Right kidney (tissue), 1 donor: ENCODE results near the gene PDYN.
A peak's percentile ranks its signal among the peaks of the same experiment; 100 is the strongest.

Source experiments
- DNase-seq: peaks from one replicate; pipeline ENCODE4 v3.0.0-alpha.2; 2016

PDYN gene

DNA sequence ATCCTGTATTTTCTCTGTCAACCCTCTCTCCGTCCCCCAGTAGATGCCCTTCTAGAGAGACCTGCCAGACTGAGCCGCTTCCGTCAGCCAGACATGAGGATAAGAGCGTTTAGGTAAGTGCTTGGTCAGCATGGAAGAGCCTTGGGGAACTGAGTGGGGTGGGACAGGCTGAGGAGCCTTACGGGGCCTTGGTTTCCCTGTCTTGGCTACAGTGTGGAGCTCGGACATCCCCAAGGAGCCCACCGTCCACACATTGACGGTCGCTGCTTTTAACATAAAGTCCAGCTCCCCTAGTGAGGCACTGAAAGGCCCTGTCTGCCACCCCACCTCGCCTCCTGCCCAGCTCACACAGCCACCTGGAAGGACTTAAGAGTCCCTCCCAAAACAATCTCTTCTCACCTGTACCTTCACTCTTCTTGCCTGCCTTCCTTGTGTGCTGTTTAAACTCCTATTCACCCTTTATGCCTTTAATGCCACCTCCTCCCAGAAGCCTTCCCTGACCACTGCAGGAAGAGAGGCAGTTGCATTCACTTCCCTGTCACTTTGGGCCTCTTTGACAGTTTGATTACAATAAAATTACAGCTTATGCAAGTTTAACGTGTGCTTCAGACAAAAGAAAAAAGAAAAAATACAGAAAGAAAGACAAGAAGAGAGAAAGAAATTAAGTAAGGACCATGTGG is 42.3 kb downstream of the PDYN start:
- DNase-seq: no peak

DNA sequence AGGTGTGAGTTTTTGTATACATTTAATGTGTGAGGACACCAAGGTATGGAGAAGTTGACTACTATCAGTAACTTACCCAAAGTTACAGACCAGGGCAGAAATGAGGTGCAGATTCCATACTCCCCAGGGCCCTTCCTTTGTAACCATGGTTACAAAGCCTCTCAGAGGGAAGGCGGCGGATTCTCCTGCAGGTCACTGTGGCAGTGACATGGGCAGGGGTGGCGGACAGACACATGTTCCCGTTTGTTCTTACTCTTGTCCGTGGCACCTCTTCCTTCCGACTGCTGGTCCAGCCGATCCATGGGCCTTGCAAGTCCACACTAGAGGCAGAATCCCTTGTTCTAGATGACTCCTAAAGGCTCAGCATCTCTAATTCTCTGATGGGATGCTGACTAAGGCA is 43.0 kb downstream of the PDYN start:
- DNase-seq: no peak

DNA sequence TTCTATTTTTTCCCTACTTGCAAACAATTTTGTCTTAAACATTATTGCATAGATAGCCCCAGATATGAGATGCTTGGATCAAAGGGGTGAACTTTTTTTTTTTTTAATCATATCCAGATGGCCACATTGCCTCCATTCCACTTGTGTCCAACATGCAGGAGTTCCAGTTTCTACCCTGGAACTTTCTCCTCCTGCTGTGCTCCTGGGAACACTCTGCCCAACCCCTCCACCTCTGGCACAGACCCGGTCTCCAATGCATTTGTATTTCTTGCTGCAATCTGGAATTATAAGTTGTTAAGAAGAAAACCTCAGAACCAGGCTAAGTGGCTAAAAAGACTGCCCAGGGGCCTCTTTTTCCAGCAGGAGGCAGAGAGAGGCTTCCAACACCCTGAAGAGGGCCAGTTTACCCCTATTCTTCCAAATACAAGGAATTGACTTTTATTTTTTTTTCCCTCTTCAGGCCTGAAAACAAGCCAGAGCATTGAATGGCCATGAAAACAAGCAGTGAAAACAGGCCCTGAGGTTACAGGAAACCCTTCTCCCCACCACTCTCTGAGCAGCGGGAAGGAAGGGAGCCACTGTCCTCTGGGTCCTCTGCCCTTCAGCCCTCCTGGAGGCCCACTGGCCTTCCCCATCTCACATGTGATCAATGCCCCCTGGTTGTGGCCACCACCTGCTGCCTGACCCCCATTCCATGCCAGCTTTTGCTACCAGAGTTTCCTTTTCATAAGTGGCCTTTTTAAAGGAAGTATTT is 44.3 kb downstream of the PDYN start:
- DNase-seq: no peak

DNA sequence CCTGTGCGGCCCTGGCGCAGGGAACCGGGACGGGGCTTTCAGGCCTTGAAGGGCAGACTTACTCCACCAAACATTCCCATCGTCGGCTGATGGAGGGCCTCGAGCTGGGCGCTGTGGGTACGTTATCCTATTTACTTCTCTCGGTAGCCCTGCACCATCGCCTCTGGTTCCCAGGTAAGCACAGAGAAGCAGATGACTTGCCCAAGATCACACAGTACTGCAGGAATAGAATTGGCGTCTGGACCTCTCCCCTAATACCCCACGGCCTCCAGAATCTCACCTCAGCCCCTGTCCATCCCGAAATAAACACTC is 46.4 kb downstream of the PDYN start:
- DNase-seq: no peak

DNA sequence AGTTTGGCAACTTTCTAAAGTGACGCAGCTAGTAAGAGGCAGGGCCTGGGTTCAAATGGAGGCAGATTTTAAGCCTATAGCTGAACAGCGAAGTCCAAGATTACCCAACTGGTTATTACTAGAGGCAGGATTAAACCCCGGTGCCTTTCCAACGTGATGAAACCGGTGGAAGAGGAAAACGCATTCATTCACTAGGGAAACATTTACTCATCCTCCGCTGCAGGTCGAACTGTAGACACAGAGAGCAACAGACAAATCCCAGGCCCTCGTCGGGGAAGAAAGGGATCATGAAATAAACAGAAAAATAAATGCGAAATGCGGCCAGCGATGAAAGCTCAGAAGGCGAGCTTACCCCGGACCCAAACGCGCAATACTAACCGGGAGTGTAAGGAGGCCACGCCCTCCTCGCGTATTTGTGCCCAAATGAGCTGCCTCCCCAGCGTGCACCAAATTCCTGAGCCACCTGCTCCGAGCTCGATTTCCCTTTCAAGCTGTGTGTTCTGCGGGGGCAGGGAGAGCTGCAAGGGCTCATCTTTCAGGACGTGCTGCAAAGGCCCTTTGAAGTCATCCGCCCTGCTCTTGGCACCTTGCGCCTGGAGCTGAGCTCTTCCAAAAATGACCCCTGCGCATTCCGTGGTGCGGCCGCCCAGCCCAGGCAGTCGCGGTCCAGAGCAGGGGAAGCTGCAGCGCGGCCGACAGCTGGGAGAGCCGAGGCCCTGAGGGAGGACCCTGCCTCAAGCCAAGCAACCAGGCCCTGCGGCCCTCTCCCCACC is 46.9 kb downstream of the PDYN start:
- DNase-seq: peak; percentile 66

DNA sequence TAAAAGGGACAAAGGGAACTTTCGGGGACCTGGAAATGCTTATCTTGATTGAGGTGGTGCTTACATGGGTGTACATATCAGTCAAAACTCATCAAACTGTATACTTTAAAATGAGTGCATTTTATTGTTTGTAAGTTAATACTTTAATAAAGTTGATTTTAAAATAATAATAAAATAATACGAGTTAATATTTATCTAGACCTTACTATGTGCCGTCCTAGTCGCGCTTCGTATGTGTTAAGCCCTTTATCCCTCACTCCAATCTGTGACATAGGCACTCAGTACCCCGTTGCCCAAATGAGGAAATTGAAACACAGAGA is 47.5 kb downstream of the PDYN start:
- no peak for DNase-seq

DNA sequence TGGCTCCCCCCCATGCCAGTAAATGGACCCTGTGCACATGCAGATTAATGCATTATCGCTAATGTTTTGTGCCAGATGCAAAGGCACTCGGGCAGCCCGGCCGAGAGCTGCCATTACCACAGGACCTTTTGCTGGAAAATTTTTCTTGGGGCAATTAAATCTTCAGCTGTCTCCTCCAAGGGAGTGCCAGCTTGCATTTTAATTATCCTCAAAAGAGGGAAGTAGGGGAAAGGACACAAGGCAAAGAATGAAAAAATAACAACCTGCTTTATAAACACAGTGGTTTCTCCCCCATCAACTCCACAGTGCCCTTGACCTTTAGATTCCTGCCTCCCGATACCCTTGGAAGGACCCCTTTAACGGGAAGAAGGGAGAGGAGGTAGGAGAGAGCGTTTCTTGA is 48.2 kb downstream of the PDYN start:
- DNase-seq: no peak

DNA sequence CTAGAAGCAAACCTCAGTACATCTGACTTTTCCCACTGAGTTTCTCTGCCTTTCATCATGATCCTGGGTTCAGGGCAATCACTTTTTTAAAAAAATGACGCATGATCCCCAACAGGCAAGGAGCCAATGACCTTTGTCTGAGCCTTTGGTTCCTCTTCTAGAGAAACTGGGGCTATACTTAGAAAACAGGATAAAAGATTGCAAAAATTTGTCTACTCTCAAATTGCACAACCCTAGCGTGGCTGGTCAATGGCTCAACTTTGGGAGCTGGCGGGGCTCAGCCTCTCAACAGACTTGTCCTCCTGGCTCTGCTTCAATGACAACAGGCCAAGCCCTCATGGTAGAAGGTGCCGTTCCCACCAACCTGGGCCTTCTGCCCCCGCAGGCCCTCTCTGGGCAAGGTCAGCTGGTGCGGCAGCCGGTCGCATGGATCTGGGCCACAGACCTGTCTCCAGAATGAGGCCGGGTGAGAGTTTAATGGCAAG is 48.7 kb downstream of the PDYN start:
- DNase-seq: no peak

DNA sequence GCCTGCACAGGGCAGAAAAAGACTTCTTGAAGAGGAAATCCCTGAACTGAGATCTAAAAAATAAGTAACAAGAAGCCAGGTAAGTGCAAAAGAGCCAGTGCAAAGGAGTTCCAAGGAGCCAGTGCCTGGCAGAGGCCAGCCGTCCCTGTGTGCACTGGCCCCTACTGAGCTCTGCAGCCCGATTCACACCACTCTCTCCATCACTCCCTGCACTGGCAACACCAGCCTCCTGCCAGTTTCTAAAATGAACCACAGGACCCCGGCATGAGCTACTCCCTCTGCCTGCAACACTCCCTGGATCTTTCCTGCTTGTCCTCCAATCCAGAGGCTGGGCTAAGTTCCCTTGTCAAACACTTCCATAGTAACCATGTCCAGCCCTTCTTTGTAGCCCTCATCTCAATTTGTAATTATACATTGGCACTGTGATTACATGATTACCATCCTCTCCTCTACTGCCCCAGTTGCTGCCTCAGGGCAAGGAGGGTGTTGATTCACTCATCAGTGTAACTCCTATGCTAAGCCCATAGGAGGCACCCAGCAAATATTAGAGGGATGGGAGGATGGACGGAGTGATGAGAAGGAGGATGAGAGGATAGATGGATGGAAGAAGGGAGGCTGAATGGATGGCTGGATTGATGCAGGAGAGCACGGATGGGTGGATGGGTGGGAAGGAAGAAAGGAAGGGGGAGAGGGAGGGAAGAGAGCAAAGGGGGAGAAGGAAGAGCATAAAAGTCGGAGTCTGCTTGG is 49.3 kb downstream of the PDYN start:
- no peak for DNase-seq

DNA sequence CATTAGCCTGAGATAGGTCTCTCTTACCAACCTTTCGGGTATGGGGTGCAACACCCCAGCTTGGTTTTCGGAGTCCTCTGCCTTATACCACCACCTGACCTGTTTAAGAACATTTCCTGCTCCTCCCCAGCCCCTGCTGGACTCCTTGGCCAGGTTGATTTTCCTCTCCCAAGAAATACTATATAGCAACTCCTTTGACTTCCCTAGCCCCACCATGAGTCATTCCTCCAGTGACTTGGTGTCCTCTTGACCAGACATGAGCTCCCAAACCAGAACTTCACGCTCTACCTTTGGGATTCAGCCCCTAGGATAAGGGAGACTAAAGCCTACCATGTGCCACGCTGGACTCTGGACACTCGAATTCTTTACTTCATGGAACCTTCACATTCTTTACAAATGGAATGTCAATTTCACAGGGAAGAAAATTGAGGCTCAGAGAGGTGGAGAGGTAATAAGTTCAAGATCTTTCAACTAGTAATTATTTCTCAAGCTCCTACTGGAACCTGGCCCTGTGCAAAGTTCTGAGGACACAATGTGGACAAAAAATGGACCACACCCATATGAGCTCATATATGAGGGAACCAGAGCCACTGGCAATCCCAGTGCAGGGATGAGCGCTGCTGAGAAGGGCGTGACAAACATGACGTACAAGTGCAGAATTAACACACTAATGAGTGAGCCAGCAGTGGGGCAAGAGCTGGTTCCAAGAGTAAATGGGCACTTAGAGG is 50.4 kb downstream of the PDYN start:
- DNase-seq: no peak

DNA sequence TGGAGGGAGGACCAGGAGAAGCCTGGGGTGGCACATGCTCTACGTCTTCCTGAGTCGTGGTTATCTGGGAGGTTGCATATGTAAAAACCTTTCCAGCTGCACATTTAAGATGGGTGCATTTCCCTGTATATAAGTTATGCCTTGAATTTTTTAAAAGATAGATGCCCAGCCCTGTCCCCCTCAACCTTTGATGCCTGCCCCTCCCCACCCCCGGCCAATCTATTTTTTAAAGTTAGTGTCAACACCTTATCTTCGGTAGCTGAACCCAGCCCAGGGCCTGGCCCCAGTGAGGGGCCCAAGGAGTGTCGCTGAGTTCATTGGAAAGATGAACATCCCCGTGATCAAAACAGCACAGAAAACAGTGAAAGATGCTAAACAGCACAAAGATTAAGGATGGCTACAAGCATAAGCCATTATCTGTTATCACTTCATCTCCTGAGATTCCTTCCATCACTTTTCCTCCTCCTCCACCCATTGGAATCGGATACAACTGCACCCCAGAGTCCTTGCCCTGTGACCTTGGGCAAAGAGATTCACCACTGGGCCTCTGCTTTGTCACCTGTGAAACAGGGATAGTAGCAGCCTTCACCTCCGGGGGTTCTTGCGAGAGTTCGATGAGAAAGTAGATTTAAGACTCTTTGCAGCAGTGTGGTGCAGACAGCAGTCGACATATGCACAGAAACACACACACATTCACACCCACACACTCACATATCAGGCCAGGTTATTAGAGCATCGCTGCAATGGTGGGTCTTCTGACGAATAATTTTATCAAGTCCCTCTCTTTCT is 51.2 kb downstream of the PDYN start:
- DNase-seq: no peak

DNA sequence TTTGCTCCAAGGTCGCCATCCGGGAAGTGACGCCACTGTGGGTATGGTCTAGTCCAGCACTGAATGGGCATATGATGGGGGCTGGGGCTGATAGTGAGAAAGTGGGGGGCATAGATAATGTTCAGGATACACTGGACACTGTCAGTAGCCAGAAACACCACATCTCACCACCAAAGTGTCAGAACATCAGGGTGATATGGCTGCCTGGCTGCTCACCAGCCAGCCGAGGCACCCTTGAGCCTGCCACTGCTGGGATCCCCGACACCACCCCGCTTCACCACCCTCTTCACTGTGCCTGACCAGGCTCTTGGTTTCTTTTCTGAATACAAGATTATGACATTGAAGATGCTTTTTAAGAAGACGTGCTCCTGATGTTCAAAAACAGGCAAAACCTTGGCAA is 51.8 kb downstream of the PDYN start:
- DNase-seq: no peak

DNA sequence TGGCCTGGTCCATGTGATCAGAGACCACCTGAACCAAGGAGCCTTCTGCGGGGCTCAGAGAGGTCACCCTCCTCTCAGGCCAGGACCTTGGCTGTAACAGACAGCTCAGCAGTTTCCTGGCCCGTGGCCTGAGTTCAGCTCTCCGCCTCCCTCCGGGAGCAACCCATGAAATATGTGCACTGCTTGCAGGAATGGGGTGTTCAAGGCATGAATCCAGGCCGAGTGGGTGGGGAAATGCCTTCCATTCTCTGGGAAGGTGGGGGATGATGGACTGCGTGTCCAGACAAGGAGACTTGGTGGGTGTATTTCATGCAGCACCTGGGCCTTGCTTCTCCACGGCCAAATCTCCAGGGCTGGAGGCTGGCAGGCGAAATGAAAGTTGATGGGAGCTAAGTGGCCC is 52.6 kb downstream of the PDYN start:
- DNase-seq: no peak

DNA sequence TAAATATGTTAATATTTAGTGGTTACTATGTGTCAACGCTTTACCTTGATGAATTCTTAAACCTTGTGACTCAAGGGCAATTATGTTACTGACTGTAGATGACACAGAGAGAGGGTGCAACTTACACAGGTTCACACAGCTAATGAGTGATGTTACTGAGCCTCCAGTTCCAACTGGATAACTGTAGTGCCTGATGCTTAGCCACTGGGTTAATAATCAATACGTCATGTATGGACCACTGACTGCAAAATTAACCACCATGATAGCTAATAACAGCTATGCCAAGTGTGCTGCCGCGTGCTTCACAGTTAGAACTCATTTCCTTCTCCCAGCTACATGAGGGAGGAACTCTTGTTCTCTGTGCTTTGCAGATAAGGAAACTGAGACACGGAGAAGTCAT is 53.3 kb downstream of the PDYN start:
- DNase-seq: no peak

DNA sequence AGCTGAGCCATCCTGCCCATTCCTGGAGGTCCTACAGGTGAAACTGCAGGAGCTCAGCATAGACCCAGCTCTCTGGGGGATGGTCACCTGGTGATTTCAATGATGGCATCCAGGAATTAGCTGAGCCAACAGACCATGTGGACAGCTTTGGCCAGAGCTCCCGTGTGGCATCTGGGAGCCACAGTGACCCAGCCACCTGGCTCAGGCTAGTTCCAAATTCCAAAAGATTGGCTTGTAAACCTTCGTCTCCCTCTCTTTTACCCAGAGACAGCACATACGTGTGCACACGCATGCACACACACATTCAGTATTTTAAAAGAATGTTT is 54.6 kb downstream of the PDYN start:
- DNase-seq: no peak

DNA sequence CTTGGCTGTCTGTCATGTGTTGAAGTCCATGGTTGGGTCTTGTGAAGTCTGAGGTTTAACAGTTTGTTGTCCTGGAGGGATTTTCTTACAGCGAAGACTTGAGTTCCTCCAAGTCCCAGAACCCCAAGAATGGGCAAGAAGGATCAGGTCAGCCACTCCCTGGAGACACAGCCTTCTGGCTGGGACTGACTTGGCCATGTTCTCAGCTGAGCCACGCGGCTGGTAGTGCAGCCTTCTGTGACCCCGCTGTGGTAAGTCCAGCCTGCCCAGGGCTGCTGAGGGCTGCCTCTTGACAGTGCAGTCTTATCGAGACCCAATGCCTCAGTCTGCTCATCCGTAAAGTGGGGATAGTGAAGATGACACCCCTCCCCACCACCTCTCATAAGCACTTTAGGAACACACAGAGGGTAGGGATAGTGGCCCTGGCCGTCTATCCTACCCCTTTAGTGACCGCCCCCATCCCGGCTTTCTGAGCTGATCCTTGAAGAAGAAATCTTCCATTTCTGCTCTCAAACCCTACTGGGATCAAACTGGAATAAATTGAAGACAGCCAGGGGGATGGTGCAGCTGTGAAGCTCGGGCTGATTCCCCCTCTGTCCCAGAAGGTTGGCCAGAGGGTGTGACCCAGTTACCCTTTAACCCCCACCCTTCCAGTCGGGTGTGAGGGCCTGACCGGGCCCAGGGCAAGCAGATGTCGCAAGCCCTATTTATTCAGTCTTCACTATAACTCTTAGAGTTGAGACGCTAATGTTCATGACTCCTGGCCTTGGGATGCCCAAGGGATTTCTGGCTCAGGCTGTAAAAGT is 55.2 kb downstream of the PDYN start:
- DNase-seq: no peak

DNA sequence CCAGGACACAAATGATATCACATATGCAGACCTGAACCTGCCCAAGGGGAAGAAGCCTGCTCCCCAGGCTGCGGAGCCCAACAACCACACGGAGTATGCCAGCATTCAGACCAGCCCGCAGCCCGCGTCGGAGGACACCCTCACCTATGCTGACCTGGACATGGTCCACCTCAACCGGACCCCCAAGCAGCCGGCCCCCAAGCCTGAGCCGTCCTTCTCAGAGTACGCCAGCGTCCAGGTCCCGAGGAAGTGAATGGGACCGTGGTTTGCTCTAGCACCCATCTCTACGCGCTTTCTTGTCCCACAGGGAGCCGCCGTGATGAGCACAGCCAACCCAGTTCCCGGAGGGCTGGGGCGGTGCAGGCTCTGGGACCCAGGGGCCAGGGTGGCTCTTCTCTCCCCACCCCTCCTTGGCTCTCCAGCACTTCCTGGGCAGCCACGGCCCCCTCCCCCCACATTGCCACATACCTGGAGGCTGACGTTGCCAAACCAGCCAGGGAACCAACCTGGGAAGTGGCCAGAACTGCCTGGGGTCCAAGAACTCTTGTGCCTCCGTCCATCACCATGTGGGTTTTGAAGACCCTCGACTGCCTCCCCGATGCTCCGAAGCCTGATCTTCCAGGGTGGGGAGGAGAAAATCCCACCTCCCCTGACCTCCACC is 56.4 kb downstream of the PDYN start:
- DNase-seq: no peak

DNA sequence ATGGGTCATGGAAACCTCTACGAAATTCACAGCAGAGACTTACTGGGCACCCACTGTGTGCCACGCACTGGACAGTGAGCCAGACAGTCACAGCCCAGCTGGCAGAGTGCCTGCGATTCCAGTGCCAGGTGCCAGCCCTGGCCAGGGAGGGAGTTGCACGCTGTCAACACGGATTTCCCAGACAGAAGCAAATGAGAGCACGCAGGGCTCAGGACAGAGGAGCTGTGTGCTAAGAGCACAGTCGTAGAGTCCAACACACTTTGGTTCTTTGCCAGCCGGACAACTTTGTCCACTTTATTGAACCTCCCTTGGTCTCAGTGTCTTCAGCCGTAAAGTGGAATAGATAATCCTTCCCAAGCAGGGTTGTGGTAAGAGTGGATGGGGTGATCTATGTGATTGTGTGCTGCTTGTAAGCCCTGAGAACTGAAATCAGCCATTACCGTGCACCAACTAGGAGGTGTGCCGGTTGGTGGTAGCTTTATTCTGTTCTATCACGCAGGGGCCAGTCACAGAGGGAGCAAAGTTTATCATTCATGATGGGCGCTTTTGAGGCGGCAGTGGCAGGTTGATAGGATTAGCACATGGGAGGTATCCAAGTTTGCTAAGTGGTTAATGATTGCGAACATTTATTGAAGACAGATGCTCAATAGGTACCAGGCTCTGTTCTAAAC is 58.0 kb downstream of the PDYN start:
- DNase-seq: no peak

DNA sequence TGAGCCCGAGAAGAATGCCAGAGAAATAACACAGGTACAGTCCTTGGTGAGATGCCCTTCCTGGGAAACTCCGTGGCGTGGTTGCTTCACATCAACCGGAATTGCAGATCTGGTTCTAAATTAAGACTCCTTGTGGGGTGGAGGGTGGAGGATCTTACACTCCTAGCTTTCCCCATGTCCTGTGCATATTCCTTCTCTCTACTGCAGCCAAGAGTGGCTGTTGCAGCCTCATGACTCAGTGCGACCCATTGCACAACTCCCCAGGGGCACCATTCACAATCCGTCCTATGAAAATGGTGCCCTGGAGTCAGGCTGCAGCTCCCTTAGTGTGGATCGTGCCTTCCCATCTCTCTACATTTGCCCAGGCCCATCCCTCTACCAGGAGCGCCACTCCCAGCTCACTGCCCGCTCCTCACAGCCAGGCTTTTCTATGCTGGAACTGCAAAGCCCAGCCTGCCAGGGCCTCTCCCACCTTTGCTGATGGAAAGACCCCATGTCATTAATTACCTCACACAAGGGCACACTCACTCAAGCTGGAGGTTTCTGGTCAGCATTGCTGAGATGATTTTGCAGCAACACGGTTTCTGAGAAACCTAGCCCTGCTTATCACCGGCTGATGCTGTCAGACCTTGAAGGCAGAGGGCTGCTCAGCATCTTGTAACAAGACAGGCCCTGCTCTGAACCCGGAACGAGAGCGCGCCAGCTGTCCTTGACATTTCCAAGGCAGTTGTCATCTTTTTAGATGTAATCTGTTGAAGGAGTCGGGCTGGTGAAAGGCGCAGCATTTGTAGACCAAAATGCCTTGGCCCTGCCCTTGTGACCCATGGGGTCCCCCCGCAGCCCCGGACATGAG is 58.9 kb downstream of the PDYN start:
- no peak for DNase-seq
